Mononuclear cell (primary cell): ENCODE data around the gene CIAO2A. TPM values are rescaled to one million over a fixed set of nuclear protein-coding genes. Genes with fewer than 3 reads are reported as not detected.
"Not testable (repeated sequence)": the region's sequence is repeated elsewhere in the genome, so short reads cannot be mapped to it uniquely, and the experiment has no call there.

Experiments used
- H3K27me3 ChIP-seq: 2 replicates; pipeline ENCODE4 v1.6.0; 2011; ENCODE audit warnings: low read length, control low read depth; ENCODE audit not compliant: insufficient read depth
- H3K4me1 ChIP-seq: 2 replicates; pipeline ENCODE4 v1.5.1; 2011; ENCODE audit warnings: mild to moderate bottlenecking, low read length, control low read depth; ENCODE audit not compliant: insufficient read depth
- H3K4me3 ChIP-seq: 2 replicates; pipeline ENCODE4 v1.5.1; 2011; ENCODE audit warnings: mild to moderate bottlenecking, low read length, moderate library complexity
- H3K9me3 ChIP-seq: 2 replicates; pipeline ENCODE4 v1.5.1; 2011; ENCODE audit warnings: low read depth, mild to moderate bottlenecking, control low read depth, low read length
- total RNA-seq: library from RNA; depleted of rRNA; stranded (reverse); fragments of >200 nt; gene quantifications from one replicate; pipeline ENCODE4 v1.2.3, GENCODE V29; 2012

CIAO2A gene
- total RNA-seq, 1 donor: 47.9 TPM

DNA sequence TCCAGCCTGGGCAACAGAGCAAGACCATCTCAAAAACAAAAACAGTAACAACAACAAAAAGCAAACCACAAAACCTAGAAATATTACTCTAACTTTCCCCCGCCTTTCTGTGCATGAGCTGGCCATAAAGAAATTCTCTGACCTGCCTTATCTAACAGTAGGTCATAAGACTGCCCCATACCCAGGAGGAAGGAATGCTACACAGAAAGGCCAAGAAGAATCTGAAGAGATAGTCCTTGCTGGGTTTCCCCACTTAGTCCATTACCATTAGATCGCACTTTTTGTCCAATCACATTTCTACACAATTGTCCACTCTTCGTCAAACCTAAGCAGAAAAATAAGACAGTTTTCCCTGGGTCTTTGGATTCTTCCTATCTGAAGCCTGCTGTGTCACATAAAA is 23.5 kb downstream of the CIAO2A start:
- H3K27me3 ChIP-seq: no peaks in the 10 kb centered on the region
- H3K4me1 ChIP-seq: peaks cover 36% of the 10 kb centered on the region
- H3K4me3 ChIP-seq: no peak overlapping the region
- no peaks in the 10 kb centered on the region for H3K9me3 ChIP-seq

DNA sequence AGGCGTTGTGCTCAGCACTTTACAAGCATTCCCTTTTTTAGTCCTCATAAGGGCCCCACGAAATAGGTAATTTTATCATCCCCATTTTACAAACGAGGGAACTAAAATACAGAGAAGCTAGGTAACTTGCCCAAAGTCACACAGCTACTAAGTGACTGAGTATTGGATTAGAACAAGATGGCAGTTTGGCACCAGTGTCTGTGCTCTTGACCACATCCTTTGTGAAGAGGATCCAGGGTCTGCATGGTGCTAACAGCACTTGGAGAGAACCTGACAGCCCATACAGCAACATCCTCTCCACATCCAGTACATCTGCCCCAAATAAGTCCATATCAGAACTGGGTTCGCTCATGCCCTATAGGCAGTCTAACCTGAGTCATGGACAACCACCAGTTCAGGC is 25.5 kb downstream of the CIAO2A start:
- no peaks in the 10 kb centered on the region for H3K27me3 ChIP-seq

DNA sequence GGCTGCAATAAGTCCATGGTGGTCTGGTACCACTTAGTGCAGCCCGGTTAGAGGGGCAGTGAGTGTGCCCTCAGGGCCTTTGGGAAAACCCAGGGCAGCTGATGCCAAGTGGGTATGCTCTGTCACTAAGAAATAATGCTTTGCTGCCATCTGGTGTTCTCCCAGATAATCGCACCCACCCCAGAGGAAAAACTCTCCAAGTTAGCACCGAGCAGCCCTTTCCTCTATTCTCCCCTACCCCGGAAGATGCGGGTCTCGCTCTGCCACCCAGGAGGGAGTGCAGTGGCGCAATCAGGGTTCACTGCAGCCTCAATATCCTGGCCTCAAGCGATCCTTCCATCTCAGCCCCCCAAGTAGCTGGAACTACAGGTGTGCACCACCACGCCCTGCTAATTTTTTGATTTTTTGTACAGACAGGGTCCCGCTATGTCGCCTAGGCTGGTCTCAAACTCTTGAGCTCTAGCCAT is 26.0 kb downstream of the CIAO2A start:
- Histone ChIP-seq H3K4me1 (peaks cover 36% of the 10 kb centered on the region), H3K4me3 (no peak overlapping the region), H3K27me3 (no peaks in the 10 kb centered on the region), H3K9me3 (no peaks in the 10 kb centered on the region)

More for the DNA sequence above, 25.5 kb downstream of the CIAO2A start:
- no peaks in the 10 kb centered on the region for H3K9me3 ChIP-seq
- no peak overlapping the region for H3K4me3 ChIP-seq
- H3K4me1 ChIP-seq: peaks cover 36% of the 10 kb centered on the region

DNA sequence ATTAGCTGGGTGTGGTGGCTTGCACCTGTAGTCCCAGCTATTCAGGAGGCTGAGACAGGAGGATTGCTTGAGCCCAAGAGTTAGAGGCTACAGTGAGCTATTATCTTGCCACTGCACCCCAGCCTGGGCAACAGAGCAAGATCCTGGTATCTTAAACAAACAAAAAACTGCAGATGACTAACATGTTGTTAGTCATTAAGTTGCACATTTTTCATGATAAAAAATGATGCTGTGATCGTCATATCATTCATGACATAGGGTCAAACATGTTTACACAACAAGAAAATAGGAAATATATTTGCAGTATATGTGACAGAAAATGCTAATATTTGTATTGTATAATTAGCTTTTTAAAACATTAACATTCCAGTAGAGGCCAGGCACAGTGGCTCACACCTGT is 27.2 kb downstream of the CIAO2A start:
- H3K4me3 ChIP-seq: no peak overlapping the region
- peaks cover 31% of the 10 kb centered on the region for H3K4me1 ChIP-seq
- H3K9me3 ChIP-seq: no peaks in the 10 kb centered on the region
- H3K27me3 ChIP-seq: no peaks in the 10 kb centered on the region

DNA sequence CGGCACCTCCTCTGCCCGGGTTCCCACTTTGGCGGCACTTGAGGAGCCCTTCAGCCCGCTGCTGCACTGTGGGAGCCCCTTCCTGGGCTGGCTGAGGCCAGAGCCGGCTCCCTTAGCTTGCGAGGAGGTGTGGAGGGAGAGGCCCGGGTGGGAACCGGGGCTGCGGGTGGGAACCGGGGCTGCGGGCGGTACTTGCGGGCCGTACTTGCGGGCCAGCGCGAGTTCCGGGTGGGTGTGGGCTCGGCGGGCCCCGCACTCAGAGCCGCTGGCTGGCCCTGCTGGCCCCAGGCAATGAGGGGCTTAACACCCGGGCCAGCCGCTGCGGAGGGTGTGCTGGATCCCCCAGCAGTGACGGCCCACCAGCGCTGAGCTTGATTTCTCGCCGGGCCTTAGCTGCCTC is 32.9 kb downstream of the CIAO2A start:
- Histone ChIP-seq H3K9me3 (no peaks in the 10 kb centered on the region), H3K27me3 (no peaks in the 10 kb centered on the region), H3K4me1 (peaks cover 12% of the 10 kb centered on the region), H3K4me3 (no peak overlapping the region)

DNA sequence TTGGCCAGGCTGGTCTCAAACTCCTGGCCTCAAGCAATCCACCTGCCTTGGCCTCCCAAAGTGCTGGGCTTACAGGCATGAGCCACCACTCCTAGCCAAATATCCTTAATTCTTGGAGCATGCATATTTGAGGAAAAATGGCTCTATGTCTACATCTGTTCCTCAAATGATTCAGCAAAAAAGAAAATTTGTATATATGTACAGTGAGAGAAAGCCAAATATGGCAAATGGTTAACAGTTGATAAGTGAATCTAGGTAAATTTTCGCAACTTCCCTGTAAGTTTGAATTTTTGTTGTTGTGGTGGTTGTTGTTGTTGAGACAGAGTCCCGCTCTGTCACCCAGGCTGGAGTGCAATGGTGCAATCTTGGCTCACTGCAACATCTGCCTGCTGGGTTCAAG is 34.5 kb downstream of the CIAO2A start:
- not testable (repeated sequence) for H3K9me3 ChIP-seq, H3K4me3 ChIP-seq, H3K27me3 ChIP-seq
- peaks cover 12% of the 10 kb centered on the region for H3K4me1 ChIP-seq

DNA sequence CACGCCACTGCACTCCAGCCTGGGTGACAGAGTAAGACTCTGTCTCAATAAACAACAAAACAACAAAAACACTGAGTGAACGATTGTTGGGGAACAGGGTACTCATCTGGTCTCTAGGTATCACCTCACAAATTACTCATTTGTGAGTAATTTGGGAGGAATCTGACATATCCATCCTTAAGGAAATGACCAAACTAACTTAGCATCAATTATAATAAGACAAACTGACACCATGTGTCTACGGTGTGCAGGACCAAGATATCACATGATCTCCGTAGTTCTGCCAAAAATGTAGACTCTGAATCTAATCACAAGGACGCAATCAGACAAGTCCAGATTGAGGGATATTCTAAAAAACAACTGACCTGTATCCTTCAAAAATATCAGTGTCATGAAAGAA is 35.4 kb downstream of the CIAO2A start:
- H3K4me1 ChIP-seq: peaks cover 12% of the 10 kb centered on the region
- H3K27me3 ChIP-seq: no peaks in the 10 kb centered on the region
- H3K9me3 ChIP-seq: no peaks in the 10 kb centered on the region
- H3K4me3 ChIP-seq: no peak overlapping the region

DNA sequence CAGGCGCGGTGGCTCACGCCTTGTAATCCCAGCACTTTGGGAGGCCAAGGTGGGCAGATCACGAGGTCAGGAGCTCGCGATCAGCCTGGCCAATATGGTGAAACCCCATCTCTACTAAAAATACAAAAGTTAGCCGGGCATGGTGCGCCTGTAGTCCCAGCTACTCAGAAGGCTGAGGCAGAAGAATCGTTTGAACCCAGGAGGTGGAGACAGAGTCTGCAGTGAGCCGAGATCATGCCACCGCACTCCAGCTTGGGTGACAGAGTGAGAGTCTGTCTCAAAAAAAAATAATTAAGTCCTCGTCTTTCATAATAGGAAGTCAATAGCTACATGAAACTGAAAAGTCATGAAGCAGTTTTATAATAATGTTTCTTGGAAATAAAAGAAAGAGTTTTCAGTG is 40.0 kb downstream of the CIAO2A start:
- not testable (repeated sequence) for H3K4me3 ChIP-seq, H3K27me3 ChIP-seq, H3K9me3 ChIP-seq
- peaks cover 26% of the 10 kb centered on the region for H3K4me1 ChIP-seq

DNA sequence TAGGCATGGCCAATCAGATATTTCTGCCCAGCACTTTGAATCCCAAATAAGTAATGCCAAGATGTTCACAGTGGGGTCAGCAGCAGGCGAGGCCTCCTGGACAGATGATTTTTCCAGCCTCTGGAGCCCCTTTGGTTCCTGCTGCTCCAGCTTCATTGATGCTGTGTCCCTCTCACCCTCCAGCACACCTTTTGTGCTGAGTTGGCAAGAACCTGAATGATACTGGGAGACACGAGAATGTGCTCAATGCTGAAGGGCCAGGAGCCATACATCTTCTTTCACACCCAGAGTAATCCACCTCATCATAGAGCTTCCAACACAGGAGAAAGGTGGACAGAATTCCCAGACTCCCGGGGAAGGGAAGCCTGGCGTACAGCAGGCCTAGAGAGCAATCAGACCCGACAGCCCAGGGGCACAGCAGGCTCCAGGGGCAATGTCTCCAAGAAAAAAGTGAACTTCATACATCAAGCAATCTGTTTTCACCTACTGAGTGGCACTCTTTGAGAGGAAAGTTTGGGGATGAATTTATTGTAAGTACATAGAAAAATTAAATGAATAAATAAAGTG is 40.6 kb downstream of the CIAO2A start:
- Histone ChIP-seq H3K9me3 (no peaks in the 10 kb centered on the region), H3K4me1 (peaks cover 32% of the 10 kb centered on the region), H3K27me3 (no peaks in the 10 kb centered on the region), H3K4me3 (no peak overlapping the region)

DNA sequence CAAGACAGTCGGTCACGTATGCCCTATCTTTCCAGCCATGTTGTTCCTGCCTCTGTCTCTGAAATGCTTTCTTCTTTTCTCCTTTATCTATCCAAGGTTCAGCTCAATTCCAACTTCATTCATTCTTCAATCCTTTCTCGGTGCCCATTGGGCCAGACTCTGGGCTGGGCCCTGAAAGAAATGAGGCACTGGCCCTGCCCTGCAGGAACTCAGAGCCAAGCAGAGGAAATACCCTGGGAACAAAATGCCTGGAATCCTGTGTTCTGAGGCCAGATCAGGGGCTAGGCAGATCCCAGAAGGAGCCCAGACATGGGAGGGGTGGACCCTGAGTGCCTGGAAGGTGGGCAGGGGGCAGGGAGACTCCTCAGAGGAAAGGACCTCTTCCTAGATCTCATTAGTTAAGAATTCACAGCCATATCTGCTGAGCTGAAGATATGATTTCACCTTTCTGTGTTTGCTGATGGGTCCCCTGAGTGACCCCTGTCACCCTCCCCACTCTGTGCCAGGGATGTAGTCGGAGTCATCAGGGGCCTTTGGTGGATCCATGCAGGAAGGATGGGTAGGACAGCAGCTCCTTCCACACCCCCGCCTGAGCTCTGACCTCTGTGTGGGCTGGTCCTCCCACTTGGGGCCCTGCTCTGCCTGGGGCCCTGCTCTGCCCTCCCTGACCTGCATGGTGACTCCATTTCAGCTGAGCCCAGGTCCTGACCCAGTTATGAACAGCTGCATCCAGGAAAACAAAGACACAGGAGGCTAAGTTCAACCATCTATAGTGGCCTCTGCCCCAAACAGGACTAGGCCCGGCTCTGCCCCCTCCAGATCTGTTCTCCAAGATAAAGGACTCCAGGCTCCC is 42.0 kb downstream of the CIAO2A start:
- no peaks in the 10 kb centered on the region for H3K27me3 ChIP-seq
- no peaks in the 10 kb centered on the region for H3K9me3 ChIP-seq
- peaks cover 46% of the 10 kb centered on the region for H3K4me1 ChIP-seq
- H3K4me3 ChIP-seq: no peak overlapping the region

DNA sequence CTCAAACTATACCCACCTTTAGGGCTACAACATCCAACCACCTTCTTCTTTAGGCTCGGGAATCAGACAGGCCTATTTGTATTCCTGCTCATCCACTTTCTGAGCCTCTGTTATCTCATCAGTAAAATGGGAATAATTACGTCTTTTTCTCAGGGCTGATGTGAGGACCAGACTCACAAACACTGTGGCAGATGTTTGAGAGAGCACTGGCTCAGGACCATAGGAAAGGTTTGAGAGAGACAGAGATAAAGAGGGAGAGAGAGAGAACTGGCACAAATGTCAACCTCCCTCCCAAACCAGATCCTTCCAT is 42.6 kb downstream of the CIAO2A start:
- Histone ChIP-seq H3K9me3 (no peaks in the 10 kb centered on the region), H3K4me1 (peaks cover 48% of the 10 kb centered on the region), H3K4me3 (no peak overlapping the region), H3K27me3 (no peaks in the 10 kb centered on the region)

DNA sequence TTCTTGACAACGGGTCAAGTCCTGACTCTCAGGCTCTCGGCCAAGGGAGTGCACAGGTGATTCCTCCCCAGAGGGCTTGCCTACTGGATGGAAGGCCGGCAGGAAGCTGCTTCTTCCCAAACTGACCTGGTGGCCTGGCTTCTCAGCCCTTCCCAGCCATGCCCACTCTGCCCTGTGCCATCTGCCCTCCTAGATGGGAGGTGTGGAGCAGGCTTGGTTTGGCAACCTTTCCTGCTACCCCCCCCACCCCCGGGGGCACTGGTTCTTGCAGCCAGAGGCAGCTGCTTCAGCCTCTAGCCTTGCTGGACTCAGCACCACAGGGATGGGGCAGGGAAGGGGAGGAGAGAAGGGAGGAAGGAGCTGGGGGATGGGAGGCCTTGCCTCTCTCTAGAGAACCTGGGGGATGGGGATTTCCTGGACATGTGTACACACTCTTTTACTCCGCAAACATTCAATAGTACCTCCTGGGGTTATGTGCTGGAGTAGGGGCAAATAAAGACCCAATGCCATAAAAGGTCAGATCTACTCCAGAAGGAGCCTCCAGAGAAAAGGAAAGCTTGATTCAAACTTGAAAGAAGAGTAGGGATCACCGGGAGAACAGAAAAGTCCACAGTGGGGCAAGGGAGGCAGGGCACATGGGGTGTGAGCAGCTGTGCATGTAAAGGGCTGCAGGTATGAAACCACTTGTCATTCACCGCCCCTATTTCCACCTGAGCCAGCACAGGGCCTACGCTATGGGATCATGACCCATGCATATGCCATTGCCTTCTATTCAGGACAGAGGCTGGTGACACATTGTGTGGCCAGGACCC is 43.2 kb downstream of the CIAO2A start:
- H3K9me3 ChIP-seq: no peaks in the 10 kb centered on the region
- peaks cover 54% of the 10 kb centered on the region for H3K4me1 ChIP-seq
- H3K4me3 ChIP-seq: no peak overlapping the region
- H3K27me3 ChIP-seq: no peaks in the 10 kb centered on the region

DNA sequence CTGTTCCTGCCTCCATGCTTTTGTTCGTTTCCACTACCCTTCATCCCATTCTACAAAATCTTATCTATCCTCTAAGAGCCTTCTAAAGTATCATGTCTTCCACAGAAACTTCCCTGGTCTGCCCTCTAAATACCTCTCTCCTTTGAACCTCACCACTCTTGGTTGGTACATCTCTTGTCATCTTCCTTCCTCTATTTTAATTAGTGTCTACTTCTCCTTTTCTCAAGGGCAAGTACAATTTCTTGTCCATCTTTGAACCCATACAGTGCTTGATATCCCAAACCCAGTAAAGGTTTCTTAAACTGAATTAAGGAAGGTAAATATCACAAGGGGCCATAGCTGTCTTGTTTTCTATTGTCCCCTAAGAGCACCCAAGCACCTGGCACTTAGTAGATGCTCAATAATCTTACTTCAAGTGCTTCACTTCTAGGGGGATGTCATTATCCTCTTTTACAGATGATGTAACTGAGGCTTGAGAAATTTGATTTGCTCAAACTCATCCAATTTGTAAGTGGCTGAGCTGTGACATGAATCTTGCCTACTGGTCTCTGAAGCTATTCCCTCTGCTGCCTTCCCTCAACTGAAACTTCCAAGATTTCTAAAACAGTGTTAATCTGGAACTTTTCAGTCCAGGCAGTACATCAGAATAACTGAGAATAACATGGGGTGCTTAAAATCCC is 44.7 kb downstream of the CIAO2A start:
- Histone ChIP-seq H3K9me3 (no peaks in the 10 kb centered on the region), H3K4me1 (peaks cover 69% of the 10 kb centered on the region), H3K4me3 (no peak overlapping the region), H3K27me3 (no peaks in the 10 kb centered on the region)

DNA sequence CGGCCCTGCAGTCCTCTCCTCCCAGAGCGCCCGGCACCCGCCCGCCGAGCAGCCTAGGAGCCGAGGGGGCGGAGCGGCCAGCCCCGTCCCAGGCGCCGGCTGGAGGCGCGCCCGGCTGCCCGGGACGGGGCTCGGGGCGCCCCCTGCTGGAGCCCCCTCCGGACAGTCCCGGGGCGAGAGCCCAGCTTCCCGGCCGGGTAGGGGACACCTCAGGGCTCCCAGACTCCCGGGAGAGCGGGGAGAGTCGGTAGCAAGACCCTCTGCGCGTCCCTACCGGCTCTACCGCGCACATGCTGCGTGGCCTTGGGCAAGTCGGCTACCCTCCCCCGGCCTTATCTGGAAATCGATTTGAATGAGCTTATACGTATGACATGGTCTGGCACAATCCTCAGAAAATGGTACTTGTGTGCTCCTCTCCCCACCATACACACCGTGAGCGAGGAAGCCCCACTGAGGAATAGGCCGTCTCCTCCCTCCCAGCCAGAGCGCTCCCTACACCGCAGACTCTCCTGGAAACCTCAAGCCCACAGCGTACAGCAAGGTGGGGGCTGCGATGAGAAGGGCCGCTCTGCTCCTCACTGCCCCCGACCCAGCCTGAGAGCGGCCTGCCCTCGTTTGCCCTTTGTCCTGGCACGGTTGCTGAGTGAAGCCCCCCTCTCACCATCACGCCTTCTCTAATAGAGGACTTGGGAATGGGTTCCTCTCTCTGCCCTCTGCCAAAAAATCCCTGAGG is 47.1 kb downstream of the CIAO2A start, which contains the start of gene DAPK2:
TSS of gene DAPK2 (minus strand) at position 65 of the 733 bp plus-strand sequence. CDS start 6,224 bp downstream, outside the sequence.
- Histone ChIP-seq H3K27me3 (no peaks in the 10 kb centered on the region), H3K9me3 (no peaks in the 10 kb centered on the region), H3K4me3 (peak within 1 kb of the TSS; percentile 30), H3K4me1 (peaks cover 73% of the 10 kb centered on the region)
